IMR-90 (cell line): ENCODE data around the gene SPAG16.
A peak's percentile ranks its signal among the peaks of the same experiment; 100 is the strongest.

Experiments used
- BHLHE40 ChIP-seq: fragments of 150-350 bp; IDR thresholded peaks from 2 replicates; pipeline ENCODE4 v1.6.1; 2016; ENCODE audit warnings: mild to moderate bottlenecking, low read depth, low read length
- CEBPB ChIP-seq: IDR thresholded peaks from 2 replicates; pipeline ENCODE4 v1.6.1; 2012; ENCODE audit warnings: low read depth, low read length, improper control_type of control experiment
- CTCF ChIP-seq: conservative IDR thresholded peaks from 2 replicates; pipeline ENCODE4 v1.5.1; 2012; ENCODE audit warnings: mild to moderate bottlenecking, low read depth, low read length, improper control_type of control experiment
- ELK1 ChIP-seq: fragments of 150-350 bp; IDR thresholded peaks from 2 replicates; pipeline ENCODE4 v1.6.1; 2016; ENCODE audit warnings: low read depth, mild to moderate bottlenecking, low read length, moderate library complexity, borderline replicate concordance
- FOS ChIP-seq: fragments of 150-350 bp; IDR thresholded peaks from 2 replicates; pipeline ENCODE4 v1.6.1; 2016; ENCODE audit warnings: low read depth, low read length
- MAFK ChIP-seq: IDR thresholded peaks from 2 replicates; pipeline ENCODE4 v1.6.1; 2012; ENCODE audit warnings: low read depth, low read length, improper control_type of control experiment
- MXI1 ChIP-seq: IDR thresholded peaks from 2 replicates; pipeline ENCODE4 v1.6.1; 2012; ENCODE audit warnings: low read depth, mild to moderate bottlenecking, low read length, moderate library complexity, borderline replicate concordance
- POLR2A ChIP-seq: IDR thresholded peaks from 2 replicates; pipeline ENCODE4 v1.6.1; 2012; ENCODE audit warnings: mild to moderate bottlenecking, low read depth, low read length
- RAD21 ChIP-seq: IDR thresholded peaks from 2 replicates; pipeline ENCODE4 v1.6.1; 2012; ENCODE audit warnings: low read length, improper control_type of control experiment
- SMC3 ChIP-seq: fragments of 150-350 bp; IDR thresholded peaks from 2 replicates; pipeline ENCODE4 v1.6.1; 2016; ENCODE audit warnings: low read depth, mild to moderate bottlenecking, antibody characterized with exemption, low read length, moderate library complexity
- USF2 ChIP-seq: fragments of 150-350 bp; IDR thresholded peaks from 2 replicates; pipeline ENCODE4 v1.6.1; 2017; ENCODE audit warnings: mild to moderate bottlenecking, antibody characterized with exemption, low read length, low read depth

- no peak for TF ChIP-seq USF2
- TF ChIP-seq CTCF: no peak
- TF ChIP-seq RAD21: no peak
- TF ChIP-seq BHLHE40: no peak
- TF ChIP-seq ELK1: no peak
- TF ChIP-seq CEBPB: no peak
- no peak for TF ChIP-seq POLR2A
- TF ChIP-seq MAFK: peak; percentile 44; the same call in 1 of the 2 replicates
- no peak for TF ChIP-seq SMC3
- TF ChIP-seq FOS: no peak
- TF ChIP-seq MXI1: no peak
These were observed 727.4 kb downstream of the SPAG16 start for GRCh38 chr2:214011676-214012075.
